ENCODE results near the gene MOG. TPM values are rescaled to one million over a fixed set of nuclear protein-coding genes. Genes with fewer than 3 reads are reported as not detected.
"Not testable (repeated sequence)": the region's sequence is repeated elsewhere in the genome, so short reads cannot be mapped to it uniquely, and the experiment has no call there.

MOG gene
- total RNA-seq, 2 donors from 2014 or later, result 0.69 TPM; not detected in 1

GRCh38 chr6:29667158-29667557 is 10.3 kb downstream of the MOG start:
- no peak for DNase-seq (ENCODE audit: low spot score)
- intact Hi-C loops (cut with DNase I), result no loop called here

- intact Hi-C loops (cut with DNase I), result no loop called here
- DNase-seq (ENCODE audit: low spot score), result no peak
Observed at GRCh38 chr6:29671026-29671425, 14.1 kb downstream of the MOG start.

GRCh38 chr6:29672116-29672515 is 15.2 kb downstream of the MOG start:
- intact Hi-C loops (cut with DNase I), result not testable (repeated sequence)

GRCh38 chr6:29673161-29673560 is 16.3 kb downstream of the MOG start:
- DNase-seq (ENCODE audit: low spot score), result no peak
- intact Hi-C loops (cut with DNase I), result no loop called here

More at GRCh38 chr6:29672116-29672515, 15.2 kb downstream of the MOG start:
- DNase-seq (ENCODE audit: low spot score), result not testable (repeated sequence)

GRCh38 chr6:29674008-29674407 is 17.1 kb downstream of the MOG start:
- intact Hi-C loops (cut with DNase I), result no loop called here
- DNase-seq (ENCODE audit: low spot score), result no peak

GRCh38 chr6:29675561-29675960 is 18.7 kb downstream of the MOG start:
- intact Hi-C loops (cut with DNase I), result no loop called here
- DNase-seq (ENCODE audit: low spot score), result no peak

GRCh38 chr6:29676981-29677601 is 20.2 kb downstream of the MOG start:
- intact Hi-C loops (cut with DNase I), result no loop called here
- DNase-seq (ENCODE audit: low spot score), result no peak

GRCh38 chr6:29678114-29678513 is 21.2 kb downstream of the MOG start:
- intact Hi-C loops (cut with DNase I), result no loop called here

GRCh38 chr6:29679962-29680361 is 23.1 kb downstream of the MOG start:
- DNase-seq (ENCODE audit: low spot score), result no peak
- intact Hi-C loops (cut with DNase I), result no loop called here

More at GRCh38 chr6:29678114-29678513, 21.2 kb downstream of the MOG start:
- no peak for DNase-seq (ENCODE audit: low spot score)

GRCh38 chr6:29680416-29680815 is 23.5 kb downstream of the MOG start:
- no peak for DNase-seq (ENCODE audit: low spot score)
- intact Hi-C loops (cut with DNase I), result no loop called here

GRCh38 chr6:29680904-29681303 is 24.0 kb downstream of the MOG start, which contains the start of gene ZFP57:
Gene ZFP57, minus strand, starts transcription at chr6:29681152. Its CDS starts 4,149 bp downstream, at chr6:29677003.
- intact Hi-C loops (cut with DNase I), result no loop called here
- DNase-seq (ENCODE audit: low spot score), result no peak

GRCh38 chr6:29681811-29682210 is 24.9 kb downstream of the MOG start:
- intact Hi-C loops (cut with DNase I), result no loop called here
- no peak for DNase-seq (ENCODE audit: low spot score)

GRCh38 chr6:29685718-29686326 is 28.9 kb downstream of the MOG start:
- DNase-seq (ENCODE audit: low spot score), result no peak
- intact Hi-C loops (cut with DNase I), result loop anchor here in 1 of 2 donors (5.0 kb wide), 1 partner anchor 34 kb away; no protein-coding TSS in a partner anchor

- intact Hi-C loops (cut with DNase I), result no loop called here
- no peak for DNase-seq (ENCODE audit: low spot score)
Observed at GRCh38 chr6:29694637-29695036, 37.7 kb downstream of the MOG start.

GRCh38 chr6:29696147-29697125 is 39.5 kb downstream of the MOG start:
- intact Hi-C loops (cut with DNase I), result no loop called here
- DNase-seq (ENCODE audit: low spot score), result no peak

GRCh38 chr6:29702519-29703103 is 45.7 kb downstream of the MOG start:
- intact Hi-C loops (cut with DNase I), result no loop called here
- DNase-seq (ENCODE audit: low spot score), result no peak

GRCh38 chr6:29705389-29706231 is 48.7 kb downstream of the MOG start:
- intact Hi-C loops (cut with DNase I), result loop anchor here in 1 of 2 donors (2.0 kb wide), 1 partner anchor 129 kb away; no protein-coding TSS in a partner anchor
- no peak for DNase-seq (ENCODE audit: low spot score)

- no peak for DNase-seq (ENCODE audit: low spot score)
- intact Hi-C loops (cut with DNase I), result no loop called here
Observed at GRCh38 chr6:29708432-29709179, 51.7 kb downstream of the MOG start.
